NCI-H146 (cell line): Measurements from ENCODE around the gene CDK18.

Source experiments
- DNase-seq: peaks from one replicate; lab custom pipeline; 2025; lab: John Stamatoyannopoulos, UW

The CDK18 gene

GRCh38 chr1:205570796-205571537, 66.5 kb downstream of the CDK18 start:
- no peak for DNase-seq

GRCh38 chr1:205571747-205572146, 67.3 kb downstream of the CDK18 start:
- DNase-seq, result no peak

- DNase-seq, result no peak
These were observed 68.0 kb downstream of the CDK18 start for GRCh38 chr1:205572421-205572820.

- no peak for DNase-seq
These were observed 70.9 kb downstream of the CDK18 start for GRCh38 chr1:205575294-205575885.

GRCh38 chr1:205576011-205576410, 71.5 kb downstream of the CDK18 start:
- DNase-seq, result no peak

GRCh38 chr1:205576805-205577761, 72.6 kb downstream of the CDK18 start:
- no peak for DNase-seq

GRCh38 chr1:205577874-205578658, 73.6 kb downstream of the CDK18 start:
- DNase-seq, result no peak

GRCh38 chr1:205578780-205579571, 74.5 kb downstream of the CDK18 start:
- no peak for DNase-seq

GRCh38 chr1:205579711-205580110, 75.2 kb downstream of the CDK18 start:
- no peak for DNase-seq

- no peak for DNase-seq
These were observed 75.9 kb downstream of the CDK18 start for GRCh38 chr1:205580140-205580922.

- no peak for DNase-seq
These were observed 76.4 kb downstream of the CDK18 start for GRCh38 chr1:205580923-205581180.

- DNase-seq, result no peak
These were observed 77.0 kb downstream of the CDK18 start for GRCh38 chr1:205581321-205581980.

- DNase-seq, result no peak
These were observed 77.6 kb downstream of the CDK18 start for GRCh38 chr1:205582046-205582445.
